Suprapubic skin (tissue), 3 donors: Measurements from ENCODE around the gene ZCWPW2.

Source experiments
- CTCF ChIP-seq, 2 donors: fragments of 200-600 bp in 1 of 2; fragments of 450-650 bp in 1 of 2; sonication (generic) in 1 of 2; IDR thresholded peaks; one replicate each; pipeline ENCODE4 v1.5.1; 2016 to 2019; ENCODE audit warnings: antibody characterized with exemption in 2 of 2, mild to moderate bottlenecking in 1 of 2, moderate library complexity in 1 of 2
- EP300 ChIP-seq: sonication (generic); formaldehyde crosslinking; IDR thresholded peaks from one replicate; pipeline ENCODE4 v1.6.1; 2017; ENCODE audit warnings: antibody characterized with exemption
- POLR2A ChIP-seq, 2 donors: fragments of 450-650 bp; IDR thresholded peaks; one replicate each; pipeline ENCODE4 v1.6.1; 2017; ENCODE audit warnings: antibody characterized with exemption in 2 of 2, mild to moderate bottlenecking in 2 of 2, moderate library complexity in 2 of 2

GRCh38 chr3:28343144-28343543 is 5.4 kb upstream of the ZCWPW2 start:
- TF ChIP-seq POLR2A (IDR thresholded peaks at IDR 0.05) (no peak), CTCF (IDR thresholded peaks at IDR 0.05) (no peak), EP300 (no peak)
